Loucy (cell line): ENCODE measurements around the gene REV1.

Experiments
- H2AFZ ChIP-seq: fragments of 200-600 bp; sonication (generic); 2 replicates; pipeline ENCODE4 v1.6.0; 2016; ENCODE audit warnings: antibody characterized with exemption, mild to moderate bottlenecking, low read length, moderate library complexity
- H3F3A ChIP-seq: fragments of 200-600 bp; 2 replicates; pipeline ENCODE4 v1.6.0; 2016; ENCODE audit warnings: antibody characterized with exemption, low read depth, mild to moderate bottlenecking
- H3K27me3 ChIP-seq: fragments of 200-600 bp; sonication (generic); 2 replicates; pipeline ENCODE4 v1.6.1; 2014; ENCODE audit warnings: low read length, mild to moderate bottlenecking; ENCODE audit not compliant: insufficient read depth, poor library complexity, severe bottlenecking
- H3K36me3 ChIP-seq: fragments of 200-600 bp; sonication (generic); 2 replicates; pipeline ENCODE4 v1.6.1; 2016; ENCODE audit warnings: low read length; ENCODE audit not compliant: insufficient read depth
- H3K4me1 ChIP-seq: fragments of 200-600 bp; sonication (generic); 2 replicates; pipeline ENCODE4 v1.5.1; 2014; ENCODE audit warnings: low read length, mild to moderate bottlenecking; ENCODE audit not compliant: insufficient read depth, poor library complexity, severe bottlenecking
- H3K4me2 ChIP-seq: fragments of 200-600 bp; sonication (generic); 2 replicates; pipeline ENCODE4 v1.6.0; 2014; ENCODE audit warnings: antibody characterized with exemption, low read length, low read depth, mild to moderate bottlenecking; ENCODE audit not compliant: poor library complexity, severe bottlenecking
- H3K4me3 ChIP-seq: fragments of 200-600 bp; sonication (generic); 2 replicates; pipeline ENCODE4 v1.5.1; 2014; ENCODE audit warnings: low read length, mild to moderate bottlenecking, mixed read lengths; ENCODE audit not compliant: poor library complexity, severe bottlenecking
- H3K79me2 ChIP-seq: fragments of 200-600 bp; sonication (generic); 2 replicates; pipeline ENCODE4 v1.6.1; 2014; ENCODE audit warnings: low read length; ENCODE audit not compliant: insufficient read depth
- H3K9ac ChIP-seq: fragments of 200-600 bp; sonication (generic); 2 replicates; pipeline ENCODE4 v1.6.0; 2014; ENCODE audit warnings: mild to moderate bottlenecking, low read depth, low read length, moderate library complexity; ENCODE audit not compliant: poor library complexity, severe bottlenecking
- H3K9me2 ChIP-seq: fragments of 200-600 bp; sonication (generic); replicated peaks from 2 replicates; pipeline ENCODE4 v1.6.1; 2016; ENCODE audit warnings: low read depth, low read length, mixed read lengths
- H3K9me3 ChIP-seq: fragments of 200-600 bp; sonication (generic); 2 replicates; pipeline ENCODE4 v1.6.1; 2014; ENCODE audit warnings: mild to moderate bottlenecking, antibody characterized with exemption, low read length, low read depth; ENCODE audit not compliant: insufficient read depth
- H4K20me1 ChIP-seq: fragments of 200-600 bp; sonication (generic); 2 replicates; pipeline ENCODE4 v1.6.0; 2014; ENCODE audit warnings: antibody characterized with exemption, low read length, mild to moderate bottlenecking; ENCODE audit not compliant: insufficient read depth, poor library complexity, severe bottlenecking
- CTCF ChIP-seq: fragments of 200-600 bp; sonication (generic); conservative IDR thresholded peaks from 2 replicates; pipeline ENCODE4 v1.5.1; 2014; ENCODE audit warnings: mild to moderate bottlenecking, antibody characterized with exemption, low read length
- EZH2phosphoT487 ChIP-seq: fragments of 200-600 bp; IDR thresholded peaks from 2 replicates; pipeline ENCODE4 v1.6.1; 2018; ENCODE audit warnings: antibody characterized with exemption, mild to moderate bottlenecking, moderate library complexity, borderline replicate concordance

REV1 gene

GRCh38 chr2:99496021-99496420 lies 6.2 kb upstream of the REV1 start:
- Histone ChIP-seq H3K9me2 (no peaks in the 10 kb centered on the region), H3K4me3 (no peak overlapping the region), H3F3A (no peaks in the 10 kb centered on the region), H4K20me1 (no peaks in the 10 kb centered on the region), H3K36me3 (no peaks in the 10 kb centered on the region), H3K27me3 (no peaks in the 10 kb centered on the region), H2AFZ (no peak overlapping the region), H3K9me3 (no peaks in the 10 kb centered on the region), H3K4me2 (no peak overlapping the region), H3K4me1 (peaks cover under 1% of the 10 kb centered on the region), H3K9ac (no peak overlapping the region), H3K79me2 (no peaks in the 10 kb centered on the region)
- TF ChIP-seq CTCF: no peak
- TF ChIP-seq EZH2phosphoT487: no peak

- Histone ChIP-seq H3K9me2 (no peaks in the 10 kb centered on the region), H3K36me3 (no peaks in the 10 kb centered on the region), H3F3A (no peaks in the 10 kb centered on the region), H3K4me2 (no peak overlapping the region), H3K27me3 (no peaks in the 10 kb centered on the region), H3K4me3 (no peak overlapping the region), H3K9me3 (no peaks in the 10 kb centered on the region), H3K79me2 (no peaks in the 10 kb centered on the region), H3K4me1 (peaks cover 7% of the 10 kb centered on the region), H3K9ac (no peak overlapping the region), H2AFZ (no peak overlapping the region), H4K20me1 (no peaks in the 10 kb centered on the region)
- no peak for TF ChIP-seq CTCF
- TF ChIP-seq EZH2phosphoT487: no peak
Measured at GRCh38 chr2:99495115-99495860, 5.5 kb upstream of the REV1 start.

- no peaks in the 10 kb centered on the region for H3K9me2 ChIP-seq
- H3K4me3 ChIP-seq: no peak overlapping the region
- peaks cover 18% of the 10 kb centered on the region for H3K4me1 ChIP-seq
- no peaks in the 10 kb centered on the region for H3K36me3 ChIP-seq
- H3K9ac ChIP-seq: no peak overlapping the region
- H3K9me3 ChIP-seq: no peaks in the 10 kb centered on the region
- no peak overlapping the region for H3K4me2 ChIP-seq
- peaks cover 17% of the 10 kb centered on the region for H3K79me2 ChIP-seq
- no peak for TF ChIP-seq EZH2phosphoT487
- no peak for TF ChIP-seq CTCF
- H4K20me1 ChIP-seq: peaks cover 15% of the 10 kb centered on the region
- no peaks in the 10 kb centered on the region for H3K27me3 ChIP-seq
- H3F3A ChIP-seq: no peaks in the 10 kb centered on the region
- no peak overlapping the region for H2AFZ ChIP-seq
Measured at GRCh38 chr2:99492721-99493120, 2.9 kb upstream of the REV1 start.
